Colonic mucosa (tissue), 4 donors: ENCODE results near the gene ERFE. TPM values are rescaled to one million over a fixed set of nuclear protein-coding genes. Genes with fewer than 3 reads are reported as not detected.

Experiments used
- DNase-seq: peaks from one replicate; pipeline ENCODE4 v3.0.0-alpha.2; 2020
- H3K27ac ChIP-seq: fragments of 200-600 bp; one replicate; pipeline ENCODE4 v1.8.0; 2021
- H3K27me3 ChIP-seq: fragments of 200-600 bp; one replicate; pipeline ENCODE4 v1.8.0; 2021
- H3K36me3 ChIP-seq: fragments of 200-600 bp; one replicate; pipeline ENCODE4 v1.8.0; 2021
- H3K4me1 ChIP-seq: fragments of 200-600 bp; one replicate; pipeline ENCODE4 v1.8.0; 2021; ENCODE audit warnings: mild to moderate bottlenecking
- H3K4me3 ChIP-seq: fragments of 200-600 bp; one replicate; pipeline ENCODE4 v1.8.0; 2021
- H3K9ac ChIP-seq, 2 donors: one replicate each; pipeline ENCODE4 v1.7.0; 2013; ENCODE audit warnings: control low read depth in 2 of 2, low read depth in 2 of 2, low read length in 2 of 2
- H3K9me3 ChIP-seq: fragments of 200-600 bp; one replicate; pipeline ENCODE4 v1.8.0; 2021
- intact Hi-C: fragments of 100-400 bp; cut with DNase I; formaldehyde crosslinking; loops from one replicate; pipeline ENCODE4 v1.14.1; 2022
- total RNA-seq, 2 donors: library from RNA; stranded (reverse); fragmentation: NEBNext Ultra II Directional in 1 of 2; extraction: Animal tissue kit (Norgen Biotek cat#: 25700) in 1 of 2; gene quantifications; one replicate each; pipeline ENCODE4 v1.2.1, GENCODE V29; 2021
- TF ChIP-seq, protein P1 (sequence below): fragments of 200-600 bp; IDR thresholded peaks from one replicate; pipeline ENCODE4 v1.8.0; 2022; ENCODE audit warnings: antibody characterized with exemption, mild to moderate bottlenecking
- donor health status: healthy.
- donor health status: DM: no; HTN: no; CAD: no.
- donor health status: DM: no; HTN: no; CAD: no.

The ERFE gene
- total RNA-seq, 2 donors from 2014 or later, result 0.50 TPM; not detected in 1

DNA sequence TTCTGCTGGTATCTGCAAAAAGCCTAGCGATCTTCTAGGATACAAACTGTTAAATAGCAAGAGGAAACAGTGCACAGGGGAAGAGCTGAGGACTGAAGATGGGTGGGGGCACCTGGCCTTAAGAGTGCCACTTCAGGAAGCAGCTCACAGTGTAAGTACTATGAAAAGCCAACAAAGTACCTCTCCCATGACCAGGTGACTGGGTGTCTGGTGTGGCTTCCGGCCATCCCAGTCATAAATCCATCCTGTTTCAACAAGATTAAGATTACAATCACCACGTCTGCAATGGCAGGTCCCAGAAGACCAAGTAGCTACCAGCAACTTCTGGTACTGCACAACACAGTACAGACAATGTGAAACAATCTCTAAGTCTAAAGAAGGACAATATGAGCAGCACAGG, 15.9 kb downstream of the ERFE start:
- H3K4me1 ChIP-seq, result peaks cover under 1% of the 10 kb centered on the region
- peaks cover 8% of the 10 kb centered on the region for H3K36me3 ChIP-seq
- intact Hi-C loops, result no loop called here
- peak overlapping the region; percentile 46 for H3K27ac ChIP-seq
- H3K4me3 ChIP-seq, result no peak overlapping the region
- DNase-seq, result peak; percentile 69
- no peaks in the 10 kb centered on the region for H3K27me3 ChIP-seq
- TF ChIP-seq, protein P1, sequence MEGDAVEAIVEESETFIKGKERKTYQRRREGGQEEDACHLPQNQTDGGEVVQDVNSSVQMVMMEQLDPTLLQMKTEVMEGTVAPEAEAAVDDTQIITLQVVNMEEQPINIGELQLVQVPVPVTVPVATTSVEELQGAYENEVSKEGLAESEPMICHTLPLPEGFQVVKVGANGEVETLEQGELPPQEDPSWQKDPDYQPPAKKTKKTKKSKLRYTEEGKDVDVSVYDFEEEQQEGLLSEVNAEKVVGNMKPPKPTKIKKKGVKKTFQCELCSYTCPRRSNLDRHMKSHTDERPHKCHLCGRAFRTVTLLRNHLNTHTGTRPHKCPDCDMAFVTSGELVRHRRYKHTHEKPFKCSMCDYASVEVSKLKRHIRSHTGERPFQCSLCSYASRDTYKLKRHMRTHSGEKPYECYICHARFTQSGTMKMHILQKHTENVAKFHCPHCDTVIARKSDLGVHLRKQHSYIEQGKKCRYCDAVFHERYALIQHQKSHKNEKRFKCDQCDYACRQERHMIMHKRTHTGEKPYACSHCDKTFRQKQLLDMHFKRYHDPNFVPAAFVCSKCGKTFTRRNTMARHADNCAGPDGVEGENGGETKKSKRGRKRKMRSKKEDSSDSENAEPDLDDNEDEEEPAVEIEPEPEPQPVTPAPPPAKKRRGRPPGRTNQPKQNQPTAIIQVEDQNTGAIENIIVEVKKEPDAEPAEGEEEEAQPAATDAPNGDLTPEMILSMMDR, result no peak
- no peaks in the 10 kb centered on the region for H3K9me3 ChIP-seq
- H3K9ac ChIP-seq, result no peak overlapping the region

DNA sequence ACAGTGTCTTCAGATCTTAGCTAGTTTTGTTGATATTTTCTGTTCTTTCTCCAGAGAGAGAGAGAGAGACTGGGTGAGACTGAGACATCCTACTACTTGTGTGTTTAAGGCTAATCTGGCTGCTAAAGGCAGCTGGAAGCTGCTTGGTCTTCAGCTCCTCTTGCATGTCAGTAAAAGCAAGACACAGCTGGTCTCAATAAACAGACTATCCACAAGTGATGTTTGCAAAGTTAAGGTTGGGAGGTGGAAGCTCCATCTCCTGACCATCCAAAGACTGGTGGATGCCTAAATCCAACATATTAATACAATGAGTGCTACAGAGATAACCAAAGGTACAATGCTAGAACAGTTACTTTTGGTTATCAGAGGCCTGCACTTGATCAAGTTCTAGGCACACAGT, 17.8 kb downstream of the ERFE start:
- peaks cover 8% of the 10 kb centered on the region for H3K36me3 ChIP-seq
- no peaks in the 10 kb centered on the region for H3K9me3 ChIP-seq
- intact Hi-C loops, result no loop called here
- no peaks in the 10 kb centered on the region for H3K27me3 ChIP-seq
- H3K4me3 ChIP-seq, result no peak overlapping the region
- H3K9ac ChIP-seq, result no peak overlapping the region
- DNase-seq, result no peak
- TF ChIP-seq, protein P1, result no peak
- H3K4me1 ChIP-seq, result no peaks in the 10 kb centered on the region
- H3K27ac ChIP-seq, result no peak overlapping the region

DNA sequence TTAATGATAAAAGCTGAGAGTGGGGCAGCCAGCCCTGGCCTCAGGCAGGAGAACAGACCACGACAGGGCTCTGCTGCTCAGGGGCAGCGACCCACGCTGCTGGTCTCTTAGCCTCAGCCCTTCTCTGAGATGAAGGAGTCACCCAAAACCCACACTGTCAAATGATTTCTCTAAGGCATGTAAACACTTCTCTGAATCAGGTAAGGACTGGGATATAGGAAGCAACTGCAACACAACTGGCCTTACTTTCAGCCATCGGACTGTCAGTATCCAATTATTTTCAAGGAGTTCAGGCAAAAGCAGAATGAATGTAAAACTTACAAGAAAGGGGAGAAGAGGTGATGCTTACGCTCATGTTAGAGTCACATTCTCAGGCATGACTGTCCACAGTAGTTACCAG, 21.8 kb downstream of the ERFE start:
- no peak for DNase-seq
- H3K9me3 ChIP-seq, result no peaks in the 10 kb centered on the region
- no peak overlapping the region for H3K4me3 ChIP-seq
- intact Hi-C loops, result no loop called here
- no peaks in the 10 kb centered on the region for H3K4me1 ChIP-seq
- H3K27me3 ChIP-seq, result no peaks in the 10 kb centered on the region
- no peak overlapping the region for H3K27ac ChIP-seq
- TF ChIP-seq, protein P1, result no peak
- H3K9ac ChIP-seq, result no peak overlapping the region
- peaks cover 14% of the 10 kb centered on the region for H3K36me3 ChIP-seq

DNA sequence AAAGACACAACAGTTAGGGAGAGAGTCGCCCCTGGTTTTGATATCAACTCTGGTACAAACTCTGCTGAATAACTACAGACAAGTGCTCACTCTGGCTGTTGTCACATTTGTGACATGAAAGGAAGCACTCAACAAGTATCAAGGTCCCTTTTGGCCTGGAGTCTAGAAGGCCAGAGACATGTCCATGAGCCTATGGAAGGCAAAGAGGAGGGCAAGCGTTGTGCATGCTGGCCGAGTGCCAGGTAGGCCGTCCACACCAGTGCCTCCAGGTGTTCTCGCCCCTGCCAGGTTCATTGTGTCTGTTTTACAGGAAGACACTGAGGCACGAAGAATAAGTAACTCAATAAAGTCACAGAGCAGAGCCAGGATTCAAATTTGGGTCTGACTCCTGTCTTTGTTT, 23.6 kb downstream of the ERFE start:
- TF ChIP-seq, protein P1, result no peak
- no peak for DNase-seq
- Histone ChIP-seq H3K9me3 (no peaks in the 10 kb centered on the region), H3K27me3 (no peaks in the 10 kb centered on the region), H3K9ac (no peak overlapping the region), H3K36me3 (peaks cover 20% of the 10 kb centered on the region), H3K4me3 (no peak overlapping the region), H3K27ac (no peak overlapping the region), H3K4me1 (no peaks in the 10 kb centered on the region)
- intact Hi-C loops, result no loop called here

DNA sequence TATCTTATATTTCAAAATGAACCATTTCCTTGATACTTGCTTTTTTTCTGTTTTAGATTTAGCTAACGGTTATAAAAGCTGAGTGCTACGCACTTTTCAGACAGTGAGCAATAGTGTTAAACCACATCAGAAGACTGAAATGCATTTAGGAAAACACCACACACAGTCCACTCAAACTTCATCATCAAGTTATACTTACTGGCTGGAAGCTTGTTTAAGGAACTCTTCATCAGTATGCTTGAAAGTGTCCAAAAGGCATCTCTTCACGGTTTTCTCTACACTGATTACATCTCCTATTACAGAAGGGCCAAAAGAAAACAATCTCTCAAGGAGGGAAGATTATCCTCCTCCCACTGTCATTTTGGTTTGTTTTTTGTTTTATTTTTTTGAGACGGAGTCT, 25.1 kb downstream of the ERFE start:
- H3K27ac ChIP-seq, result no peak overlapping the region
- no peaks in the 10 kb centered on the region for H3K4me1 ChIP-seq
- H3K4me3 ChIP-seq, result no peak overlapping the region
- H3K27me3 ChIP-seq, result no peaks in the 10 kb centered on the region
- H3K9me3 ChIP-seq, result no peaks in the 10 kb centered on the region
- intact Hi-C loops, result no loop called here
- H3K36me3 ChIP-seq, result peaks cover 27% of the 10 kb centered on the region
- no peak overlapping the region for H3K9ac ChIP-seq
- DNase-seq, result no peak
- TF ChIP-seq, protein P1, result no peak
